22Rv1 (cell line): ENCODE results near the gene ST3GAL3.

ENCODE experiments used
- CTCF ChIP-seq: fragments of 450-650 bp; IDR thresholded peaks from 2 replicates; pipeline ENCODE4 v1.5.1; 2017; ENCODE audit warnings: mild to moderate bottlenecking
- ZFX ChIP-seq: fragments of 450-650 bp; IDR thresholded peaks from 2 replicates; pipeline ENCODE4 v1.6.1; 2017; ENCODE audit warnings: antibody characterized with exemption, borderline replicate concordance

GRCh38 chr1:43938383-43938782, 231.0 kb downstream of the ST3GAL3 start:
- TF ChIP-seq CTCF, result no peak
- no peak for TF ChIP-seq ZFX
